Measurements from ENCODE around the gene GANAB. TPM values are rescaled to one million over a fixed set of nuclear protein-coding genes. Genes with fewer than 3 reads are reported as not detected.

Gene GANAB
- total and polyA plus RNA-seq, 2 experiments from 2014 or later, result 82.3 to 272 TPM

DNA sequence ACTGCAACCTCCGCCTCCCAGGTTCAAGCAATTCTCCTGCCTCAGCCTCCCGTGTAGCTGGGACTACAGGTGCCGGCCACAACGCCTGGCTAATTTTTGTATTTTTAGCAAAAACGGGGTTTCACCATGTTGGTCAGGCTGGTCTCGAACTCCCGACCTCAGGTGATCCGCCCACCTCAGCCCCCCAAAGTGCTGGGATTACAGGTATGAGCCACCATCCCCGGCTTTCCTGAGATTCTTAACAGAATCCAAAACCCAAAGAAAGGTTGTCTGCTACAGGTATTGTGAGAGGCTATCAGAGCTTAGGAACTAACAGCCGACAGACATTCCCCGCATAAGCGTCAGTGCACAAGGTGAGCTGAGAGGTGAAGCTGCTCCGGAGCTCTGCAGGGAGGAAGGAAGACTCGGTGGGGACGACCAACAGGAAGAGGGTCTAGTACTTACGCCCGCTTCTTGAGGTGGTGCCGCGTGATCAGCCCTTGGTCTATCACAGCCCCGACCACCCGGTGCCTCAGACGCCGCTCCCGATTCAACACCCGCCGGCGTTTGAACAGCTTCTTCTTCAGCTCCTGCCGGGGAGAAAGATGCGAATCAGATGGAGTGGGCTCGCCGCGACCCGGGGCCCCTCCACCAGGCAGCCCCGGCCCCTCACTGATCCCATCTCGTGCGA, 18.1 kb upstream of the GANAB start:
- Histone ChIP-seq H3K4me2 (peak overlapping the region; percentile 97), H2AFZ (peak overlapping the region; percentile 93), H3K4me3 (peak overlapping the region; percentile 99), H3K79me2 (replicated peaks; ENCODE audit: insufficient read depth) (peaks cover 51% of the 10 kb centered on the region), H3K27ac (ENCODE audit: low read depth) (peak overlapping the region; percentile 98), H4K20me1 (replicated peaks; ENCODE audit: insufficient read depth) (peaks cover 15% of the 10 kb centered on the region), H3F3A (replicated peaks; ENCODE audit: low read depth) (peaks cover 59% of the 10 kb centered on the region), H3K9me2 (ENCODE audit: insufficient read depth) (no peaks in the 10 kb centered on the region), H3K27me3 (ENCODE audit: insufficient read depth) (no peaks in the 10 kb centered on the region), H3K36me3 (ENCODE audit: insufficient read depth) (peaks cover 20% of the 10 kb centered on the region), H3K4me1 (ENCODE audit: insufficient read depth) (peaks cover 20% of the 10 kb centered on the region)
- DNase-seq (ENCODE audit: low spot score), result peak; percentile 88
- ATAC-seq, result peak; percentile 66
- Mint-ChIP-seq H3K9me3 (no peaks in the 10 kb centered on the region; the same call in 2 of the 3 replicates), H3K4me1 (peaks cover 17% of the 10 kb centered on the region), H3K4me3 (peak overlapping the region; percentile 98), H3K27me3 (ENCODE audit: insufficient read depth, low read depth, poor library complexity) (peaks cover 13% of the 10 kb centered on the region), H3K36me3 (ENCODE audit: low read depth) (peaks cover 56% of the 10 kb centered on the region), H3K27ac (peak overlapping the region; percentile 98)
- TF ChIP-seq CREB1 (CRISPR knock-in tag; IDR thresholded peaks at IDR 0.05; ENCODE audit: low read depth) (no peak), EZH2 (IDR thresholded peaks at IDR 0.05; ENCODE audit: low read depth, unreplicated experiment) (no peak), REST (IDR thresholded peaks at IDR 0.05; ENCODE audit: unreplicated experiment) (no peak), JUNB (IDR thresholded peaks at IDR 0.05; ENCODE audit: unreplicated experiment) (no peak), ZNF462 (CRISPR knock-in tag; IDR thresholded peaks at IDR 0.05) (no peak), STAT1 (IDR thresholded peaks at IDR 0.05; ENCODE audit: unreplicated experiment) (no peak), ZNF331 (CRISPR knock-in tag; IDR thresholded peaks at IDR 0.05; ENCODE audit: low read depth) (no peak), ETS1 (IDR thresholded peaks at IDR 0.05) (no peak; the same call in 1 of the 2 replicates), ZNF114 (CRISPR knock-in tag; IDR thresholded peaks at IDR 0.05) (no peak), EZH2phosphoT487 (IDR thresholded peaks at IDR 0.05; ENCODE audit: unreplicated experiment) (no peak), NANOG (IDR thresholded peaks at IDR 0.05; ENCODE audit: borderline replicate concordance) (no peak), CTCF (conservative IDR thresholded peaks at IDR 0.05; ENCODE audit: low read depth in 2 of 2) (no peak), POLR2AphosphoS5 (IDR thresholded peaks at IDR 0.05; ENCODE audit: low read depth) (no peak)

Data from GM23338 (cell line).